HG03469 (cell line): ENCODE data around the gene RAMP3.

Experiments used
- ATAC-seq: cut with Tn5 transposase; IDR thresholded peaks from one replicate; pipeline ENCODE4 v1.9.1; 2021; ENCODE audit warnings: mild to moderate bottlenecking, moderate library complexity, moderate number of reproducible peaks; ENCODE audit not compliant: unreplicated experiment

RAMP3 gene

DNA sequence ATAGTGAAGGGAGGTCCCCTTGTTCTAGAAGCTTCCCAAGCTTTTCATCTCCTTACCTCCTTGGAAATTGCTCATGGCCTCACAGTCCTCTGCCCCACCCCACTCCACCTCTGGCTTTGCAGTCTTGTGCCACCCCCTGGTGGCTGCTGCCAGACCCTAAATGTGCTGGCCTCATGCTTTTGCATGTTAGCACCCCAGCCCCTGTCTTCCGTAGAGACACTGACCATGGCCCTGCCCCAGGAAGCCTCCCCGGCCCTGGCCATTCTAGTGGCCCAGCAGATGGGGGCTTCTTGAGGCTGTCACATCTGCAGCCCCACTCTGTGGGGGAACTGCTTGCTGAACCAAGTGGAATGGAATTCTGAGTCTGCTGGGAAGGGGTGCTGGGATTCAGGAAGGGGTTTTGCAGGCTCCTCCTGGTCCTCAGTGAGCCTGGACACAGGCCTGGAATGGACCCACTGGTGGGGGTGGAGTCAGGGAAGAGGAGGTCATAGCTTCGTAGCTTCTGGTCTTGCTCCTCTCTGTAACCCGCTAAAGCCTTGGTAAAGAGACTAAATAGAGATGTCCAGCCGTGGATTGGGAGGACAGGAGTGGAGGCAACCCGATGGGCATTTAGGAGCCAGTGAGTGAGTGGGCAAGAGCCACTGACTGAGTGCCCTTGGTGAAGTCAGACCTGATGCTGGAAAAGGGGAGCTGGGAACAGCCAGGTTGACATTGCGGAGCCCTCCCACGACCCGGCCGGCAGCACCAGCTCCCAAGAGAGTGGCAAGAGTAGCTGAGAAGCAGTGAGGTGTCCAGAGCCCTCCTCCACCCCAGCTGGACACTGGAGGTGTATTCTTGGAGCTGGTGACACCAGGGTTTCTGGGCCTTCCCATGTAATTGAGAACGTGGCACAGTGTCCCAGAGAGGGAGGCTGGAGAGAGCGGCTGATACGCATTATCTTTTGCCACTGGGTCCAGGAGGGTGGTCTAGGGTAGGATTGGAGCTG is 20.9 kb downstream of the RAMP3 start:
- ATAC-seq, result no peak

GRCh38 chr7:45179666-45180065 is 22.1 kb downstream of the RAMP3 start:
- no peak for ATAC-seq

DNA sequence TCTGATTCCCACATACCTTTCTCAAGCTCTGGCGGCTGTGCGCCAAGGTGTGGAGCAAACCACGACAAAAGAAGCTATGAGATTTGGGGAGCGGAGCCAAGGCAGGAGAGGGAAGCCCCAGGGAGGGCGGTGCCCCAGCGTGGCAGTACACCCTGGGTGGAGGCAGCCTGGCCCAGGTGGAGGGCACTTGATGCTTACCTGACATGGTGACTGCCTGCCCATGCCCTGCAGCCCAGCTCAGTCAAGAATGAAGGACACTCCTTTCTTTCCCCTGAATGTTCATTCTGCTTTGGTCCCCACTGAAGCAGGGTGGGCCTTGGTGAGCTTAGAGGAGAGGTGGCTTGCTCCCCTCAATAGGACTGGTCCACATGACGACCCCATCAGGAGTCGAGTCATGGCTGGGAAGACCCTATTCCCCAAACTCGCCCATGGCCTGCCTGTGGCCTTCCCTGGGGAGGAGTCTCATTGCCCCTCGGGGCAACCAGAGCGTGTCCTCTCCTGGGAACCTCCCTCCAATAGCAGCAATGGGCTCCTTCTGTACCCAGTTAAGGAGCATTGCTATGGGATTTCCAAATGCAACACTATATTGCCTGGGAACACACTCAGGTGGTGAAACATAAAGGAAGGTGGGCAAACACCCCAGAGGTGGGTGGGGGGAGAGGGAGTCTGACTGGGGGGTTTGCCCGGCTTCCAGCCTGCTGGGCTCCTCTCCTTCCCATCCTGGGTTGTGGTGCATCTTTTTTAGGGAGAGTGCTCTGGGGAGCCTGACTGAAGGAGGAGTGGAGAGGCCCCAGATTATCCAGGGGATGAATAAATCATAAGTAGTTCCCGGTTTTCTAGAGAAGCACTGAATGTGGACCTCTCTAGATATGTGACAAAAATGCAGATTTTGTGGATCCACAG is 22.7 kb downstream of the RAMP3 start:
- ATAC-seq, result no peak

- ATAC-seq, result no peak
Observed at GRCh38 chr7:45181286-45181960, 23.8 kb downstream of the RAMP3 start.

GRCh38 chr7:45181991-45182855 is 24.6 kb downstream of the RAMP3 start:
- ATAC-seq, result no peak

DNA sequence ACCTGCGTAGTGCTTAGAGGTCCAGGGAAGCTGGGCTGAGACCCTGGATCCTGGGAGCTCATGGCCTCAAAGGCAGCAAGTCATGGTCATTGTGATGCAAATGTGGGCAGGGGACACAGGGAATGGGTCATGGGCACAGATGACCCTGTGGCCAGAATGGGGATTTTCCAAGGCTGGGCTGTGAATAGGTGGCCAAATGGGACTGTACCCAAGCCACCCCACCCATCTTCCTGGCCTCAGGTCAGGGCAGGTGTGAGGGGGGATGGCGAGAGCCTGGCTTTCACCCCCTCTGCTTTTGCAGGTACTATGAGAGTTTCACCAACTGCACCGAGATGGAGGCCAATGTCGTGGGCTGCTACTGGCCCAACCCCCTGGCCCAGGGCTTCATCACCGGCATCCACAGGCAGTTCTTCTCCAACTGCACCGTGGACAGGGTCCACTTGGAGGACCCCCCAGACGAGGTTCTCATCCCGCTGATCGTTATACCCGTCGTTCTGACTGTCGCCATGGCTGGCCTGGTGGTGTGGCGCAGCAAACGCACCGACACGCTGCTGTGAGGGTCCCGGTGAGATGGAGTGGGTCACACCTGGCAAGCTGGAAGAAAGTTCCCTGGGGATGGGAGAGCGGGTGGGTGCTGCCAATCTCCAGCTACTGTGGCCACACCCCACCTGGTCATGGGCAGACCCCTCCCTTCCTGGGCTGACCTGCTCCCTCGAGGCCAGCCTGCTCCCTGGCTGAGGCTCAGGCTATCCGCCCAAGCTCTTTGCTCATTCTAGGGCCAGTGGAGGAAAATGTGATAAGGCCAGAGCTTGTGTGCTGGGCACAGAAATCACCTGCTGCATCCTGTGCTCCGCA is 25.5 kb downstream of the RAMP3 start:
- ATAC-seq, result no peak

DNA sequence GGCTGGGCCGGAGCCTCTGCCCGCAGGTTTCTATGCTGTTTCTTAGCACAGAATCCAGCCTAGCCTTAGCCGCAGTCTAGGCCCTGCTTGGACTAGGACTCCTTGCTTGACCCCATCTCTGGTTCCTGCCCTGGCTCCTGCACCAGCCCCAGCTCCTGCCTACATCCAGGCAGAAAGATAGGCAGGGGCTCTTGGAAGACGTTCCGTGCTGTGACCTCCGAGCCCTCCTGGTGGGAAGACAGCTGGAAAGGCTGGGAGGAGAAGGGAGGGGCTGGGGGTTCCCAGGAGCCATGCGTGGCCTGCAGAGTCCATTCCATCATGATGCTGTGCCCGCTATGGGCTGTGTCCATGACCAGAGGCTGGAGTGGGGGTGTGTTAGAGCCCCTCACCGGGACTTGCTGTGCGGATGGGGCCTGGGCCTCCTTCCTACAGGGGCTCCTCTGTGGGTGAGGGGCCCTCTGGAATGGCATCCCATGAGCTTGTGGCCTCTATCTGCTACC is 26.2 kb downstream of the RAMP3 start:
- no peak for ATAC-seq

DNA sequence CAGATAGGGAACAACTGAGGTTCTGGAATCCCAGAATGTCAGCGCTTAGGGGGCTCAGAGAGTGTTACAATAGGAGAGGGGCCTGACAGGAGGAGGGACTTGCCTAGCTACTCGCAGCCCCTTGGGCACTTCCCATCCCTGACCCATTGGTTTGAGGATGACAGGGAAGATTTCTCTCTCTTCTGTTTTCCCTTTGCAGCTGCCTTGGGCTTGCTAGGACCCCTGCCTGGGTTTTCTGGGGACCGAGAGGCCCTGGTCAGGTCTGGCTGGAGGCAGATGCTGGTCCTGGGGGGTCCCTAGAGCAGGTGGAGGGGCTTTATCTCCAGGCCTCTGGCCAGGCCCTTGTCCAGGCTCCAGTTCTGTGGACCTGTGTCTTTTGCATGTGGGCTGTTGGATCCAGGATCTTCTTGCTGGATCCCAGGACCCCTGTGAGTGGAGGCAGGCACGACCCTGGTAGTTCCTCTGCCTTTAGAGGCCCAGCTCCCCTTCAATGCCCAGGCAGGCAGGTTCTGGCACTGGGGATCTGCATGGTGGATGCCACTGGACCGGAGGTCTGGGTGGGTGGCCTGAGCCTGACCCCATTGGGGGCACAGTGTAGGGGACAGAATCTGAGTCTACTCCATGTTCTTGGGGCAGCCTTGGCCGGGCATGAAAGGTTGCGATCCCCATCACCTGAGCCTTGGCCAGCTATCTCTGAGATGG is 26.9 kb downstream of the RAMP3 start:
- ATAC-seq, result no peak

- ATAC-seq, result no peak
Observed at GRCh38 chr7:45185028-45185863, 27.7 kb downstream of the RAMP3 start.

DNA sequence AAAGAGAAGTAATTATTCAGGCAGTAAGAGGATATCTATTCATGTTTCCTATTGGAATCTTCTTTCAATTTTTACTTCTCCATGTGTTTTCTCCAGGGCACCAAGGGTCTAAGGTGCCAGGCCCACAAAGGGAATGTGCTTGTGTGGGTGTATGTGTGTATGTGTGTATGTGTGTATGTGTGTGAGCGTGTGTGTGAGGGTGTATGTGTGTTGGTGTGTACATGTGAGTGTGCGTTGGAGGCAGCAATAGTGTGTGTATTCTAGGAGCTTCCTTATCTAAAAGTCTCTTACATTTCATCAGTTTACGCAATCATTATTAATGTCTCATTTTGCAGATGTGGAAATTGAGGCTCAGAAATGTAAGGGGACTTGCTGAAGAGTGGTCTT is 28.3 kb downstream of the RAMP3 start:
- no peak for ATAC-seq

DNA sequence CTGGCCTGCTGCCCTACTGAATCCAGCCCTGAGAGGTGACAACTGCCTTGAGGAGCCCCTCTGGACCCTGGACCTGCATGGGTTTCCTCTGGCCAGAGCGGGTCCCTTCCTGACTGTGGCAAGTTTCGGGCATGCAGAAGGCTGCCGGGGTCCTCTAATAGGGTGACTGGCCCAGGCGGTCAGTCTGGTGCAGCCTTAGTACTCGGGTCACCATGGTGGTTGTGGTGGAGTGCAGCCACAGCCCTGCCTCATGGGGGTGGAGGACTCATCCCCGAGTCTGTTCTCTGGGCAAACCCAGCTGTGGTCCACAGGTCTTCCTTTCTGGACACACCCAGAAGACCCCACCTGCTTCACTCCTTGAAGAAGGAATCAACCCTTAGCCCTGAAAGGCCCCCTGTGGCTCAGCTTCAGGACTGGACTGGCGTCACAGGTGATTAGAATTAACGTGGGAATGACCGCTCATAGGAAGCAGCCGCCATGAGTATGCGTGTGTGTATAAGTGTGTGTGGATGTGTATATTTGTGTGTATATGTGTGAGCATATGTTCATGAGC is 28.7 kb downstream of the RAMP3 start:
- ATAC-seq, result no peak

- ATAC-seq, result no peak
Observed at GRCh38 chr7:45187089-45187945, 29.7 kb downstream of the RAMP3 start.

- no peak for ATAC-seq
Observed at GRCh38 chr7:45187946-45188411, 30.4 kb downstream of the RAMP3 start.

DNA sequence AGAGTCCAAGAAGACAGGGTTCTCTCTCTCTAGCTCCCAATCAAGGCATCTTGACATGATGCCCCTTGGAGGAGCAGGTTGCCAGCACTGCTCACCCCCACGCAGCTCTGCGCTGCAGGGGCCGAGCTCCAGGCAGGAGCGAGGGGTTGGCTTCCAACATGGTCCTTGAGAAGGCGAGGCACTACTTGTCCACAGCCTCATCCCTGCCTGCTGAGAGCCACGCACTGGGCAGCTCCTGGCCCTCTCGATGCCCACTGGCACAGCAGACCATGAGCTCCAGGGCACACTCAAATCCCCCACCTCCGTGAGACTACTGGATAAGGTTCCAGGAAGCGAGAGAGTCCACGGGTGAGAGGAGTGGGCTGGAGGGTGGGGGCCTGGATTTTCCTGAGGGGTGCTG is 31.1 kb downstream of the RAMP3 start:
- no peak for ATAC-seq

GRCh38 chr7:45189151-45189970 is 31.8 kb downstream of the RAMP3 start:
- no peak for ATAC-seq
